ENCODE results near the gene MDP1.

Gene MDP1

GRCh38 chr14:24194186-24194872 is 21.5 kb downstream of the MDP1 start:
- peak overlapping the region; percentile 79 to 93 for H3K4me3 ChIP-seq (ENCODE audit: low read depth in 1 of 2, low read length in 2 of 2)
- no peaks in the 10 kb centered on the region for H3K9me3 ChIP-seq (ENCODE audit: control insufficient read depth in 1 of 2, low read length in 2 of 2)
- H3K36me3 ChIP-seq (ENCODE audit: control insufficient read depth in 1 of 2, insufficient read depth in 2 of 2, low read length in 2 of 2), result peaks cover 12 to 21% of the 10 kb centered on the region in 2 donors
- H3K4me1 ChIP-seq (ENCODE audit: control insufficient read depth in 1 of 2, insufficient read depth in 2 of 2, low read length in 2 of 2), result peaks cover 14 to 24% of the 10 kb centered on the region in 2 donors
- H3K27me3 ChIP-seq (ENCODE audit: low read depth, low read length), result no peaks in the 10 kb centered on the region
- peak overlapping the region; percentile 95 for H3K27ac ChIP-seq (ENCODE audit: low read length)

- Histone ChIP-seq H3K36me3 (ENCODE audit: control insufficient read depth in 1 of 2, insufficient read depth in 2 of 2, low read length in 2 of 2) (peaks cover 12 to 21% of the 10 kb centered on the region in 2 donors), H3K4me1 (ENCODE audit: control insufficient read depth in 1 of 2, insufficient read depth in 2 of 2, low read length in 2 of 2) (peaks cover 14 to 34% of the 10 kb centered on the region in 2 donors), H3K27me3 (ENCODE audit: low read depth, low read length) (no peaks in the 10 kb centered on the region), H3K4me3 (ENCODE audit: low read depth in 1 of 2, low read length in 2 of 2) (no peak overlapping the region), H3K9me3 (ENCODE audit: control insufficient read depth in 1 of 2, low read length in 2 of 2) (no peaks in the 10 kb centered on the region), H3K27ac (ENCODE audit: low read length) (no peak overlapping the region)
Measured at GRCh38 chr14:24192933-24193332, 22.9 kb downstream of the MDP1 start.

- no peak overlapping the region for H3K27ac ChIP-seq (ENCODE audit: low read length)
- H3K27me3 ChIP-seq (ENCODE audit: low read depth, low read length), result no peaks in the 10 kb centered on the region
- H3K9me3 ChIP-seq (ENCODE audit: control insufficient read depth in 1 of 2, low read length in 2 of 2), result no peaks in the 10 kb centered on the region
- peaks cover 25 to 36% of the 10 kb centered on the region in 2 donors for H3K36me3 ChIP-seq (ENCODE audit: control insufficient read depth in 1 of 2, insufficient read depth in 2 of 2, low read length in 2 of 2)
- H3K4me1 ChIP-seq (ENCODE audit: control insufficient read depth in 1 of 2, insufficient read depth in 2 of 2, low read length in 2 of 2), result peaks cover 13 to 29% of the 10 kb centered on the region in 2 donors
- no peak overlapping the region for H3K4me3 ChIP-seq (ENCODE audit: low read depth in 1 of 2, low read length in 2 of 2)
Measured at GRCh38 chr14:24190416-24190815, 25.4 kb downstream of the MDP1 start.

GRCh38 chr14:24189460-24189859 is 26.4 kb downstream of the MDP1 start:
- peaks cover 9 to 26% of the 10 kb centered on the region in 2 donors for H3K4me1 ChIP-seq (ENCODE audit: control insufficient read depth in 1 of 2, insufficient read depth in 2 of 2, low read length in 2 of 2)
- no peaks in the 10 kb centered on the region for H3K27me3 ChIP-seq (ENCODE audit: low read depth, low read length)
- H3K9me3 ChIP-seq (ENCODE audit: control insufficient read depth in 1 of 2, low read length in 2 of 2), result no peaks in the 10 kb centered on the region
- no peak overlapping the region for H3K27ac ChIP-seq (ENCODE audit: low read length)
- H3K36me3 ChIP-seq (ENCODE audit: control insufficient read depth in 1 of 2, insufficient read depth in 2 of 2, low read length in 2 of 2), result peaks cover 27 to 45% of the 10 kb centered on the region in 2 donors
- no peak overlapping the region for H3K4me3 ChIP-seq (ENCODE audit: low read depth in 1 of 2, low read length in 2 of 2)

GRCh38 chr14:24189059-24189375 is 26.8 kb downstream of the MDP1 start:
- H3K9me3 ChIP-seq (ENCODE audit: control insufficient read depth in 1 of 2, low read length in 2 of 2), result no peaks in the 10 kb centered on the region
- peaks cover 5 to 21% of the 10 kb centered on the region in 2 donors for H3K4me1 ChIP-seq (ENCODE audit: control insufficient read depth in 1 of 2, insufficient read depth in 2 of 2, low read length in 2 of 2)
- no peak overlapping the region for H3K27ac ChIP-seq (ENCODE audit: low read length)
- peak overlapping the region; percentile 70 to 79 for H3K4me3 ChIP-seq (ENCODE audit: low read depth in 1 of 2, low read length in 2 of 2)
- H3K27me3 ChIP-seq (ENCODE audit: low read depth, low read length), result no peaks in the 10 kb centered on the region
- H3K36me3 ChIP-seq (ENCODE audit: control insufficient read depth in 1 of 2, insufficient read depth in 2 of 2, low read length in 2 of 2), result peaks cover 29 to 50% of the 10 kb centered on the region in 2 donors

- Histone ChIP-seq H3K4me1 (ENCODE audit: control insufficient read depth in 1 of 2, insufficient read depth in 2 of 2, low read length in 2 of 2) (peaks cover 4 to 19% of the 10 kb centered on the region in 2 donors), H3K4me3 (ENCODE audit: low read depth in 1 of 2, low read length in 2 of 2) (peak within 1 kb of the TSS; percentile 70 to 79), H3K27ac (ENCODE audit: low read length) (peak within 1 kb of the TSS; percentile 11), H3K9me3 (ENCODE audit: control insufficient read depth in 1 of 2, low read length in 2 of 2) (no peaks in the 10 kb centered on the region), H3K36me3 (ENCODE audit: control insufficient read depth in 1 of 2, insufficient read depth in 2 of 2, low read length in 2 of 2) (peaks cover 31 to 55% of the 10 kb centered on the region in 2 donors), H3K27me3 (ENCODE audit: low read depth, low read length) (no peaks in the 10 kb centered on the region)
Measured at GRCh38 chr14:24188251-24189058, 27.4 kb downstream of the MDP1 start, which contains the start of gene IPO4. TSS of gene IPO4 (minus strand) at chr14:24188816. CDS start at chr14:24188787, 29 bp downstream.

- H3K4me1 ChIP-seq (ENCODE audit: control insufficient read depth in 1 of 2, insufficient read depth in 2 of 2, low read length in 2 of 2), result peaks cover 4 to 19% of the 10 kb centered on the region in 2 donors
- H3K4me3 ChIP-seq (ENCODE audit: low read depth in 1 of 2, low read length in 2 of 2), result peak overlapping the region; percentile 70 to 79
- no peaks in the 10 kb centered on the region for H3K9me3 ChIP-seq (ENCODE audit: control insufficient read depth in 1 of 2, low read length in 2 of 2)
- no peaks in the 10 kb centered on the region for H3K27me3 ChIP-seq (ENCODE audit: low read depth, low read length)
- H3K36me3 ChIP-seq (ENCODE audit: control insufficient read depth in 1 of 2, insufficient read depth in 2 of 2, low read length in 2 of 2), result peaks cover 30 to 58% of the 10 kb centered on the region in 2 donors
- H3K27ac ChIP-seq (ENCODE audit: low read length), result no peak overlapping the region
Measured at GRCh38 chr14:24187539-24187915, 28.3 kb downstream of the MDP1 start.

- Histone ChIP-seq H3K27ac (ENCODE audit: low read length) (no peak overlapping the region), H3K4me1 (ENCODE audit: control insufficient read depth in 1 of 2, insufficient read depth in 2 of 2, low read length in 2 of 2) (peaks cover 4 to 19% of the 10 kb centered on the region in 2 donors), H3K9me3 (ENCODE audit: control insufficient read depth in 1 of 2, low read length in 2 of 2) (no peaks in the 10 kb centered on the region), H3K4me3 (ENCODE audit: low read depth in 1 of 2, low read length in 2 of 2) (no peak overlapping the region), H3K27me3 (ENCODE audit: low read depth, low read length) (no peaks in the 10 kb centered on the region), H3K36me3 (ENCODE audit: control insufficient read depth in 1 of 2, insufficient read depth in 2 of 2, low read length in 2 of 2) (peaks cover 29 to 58% of the 10 kb centered on the region in 2 donors)
Measured at GRCh38 chr14:24186831-24187538, 28.9 kb downstream of the MDP1 start.

GRCh38 chr14:24185741-24186140 is 30.1 kb downstream of the MDP1 start:
- Histone ChIP-seq H3K4me3 (ENCODE audit: low read depth in 1 of 2, low read length in 2 of 2) (no peak overlapping the region), H3K9me3 (ENCODE audit: control insufficient read depth in 1 of 2, low read length in 2 of 2) (no peaks in the 10 kb centered on the region), H3K27ac (ENCODE audit: low read length) (no peak overlapping the region), H3K27me3 (ENCODE audit: low read depth, low read length) (no peaks in the 10 kb centered on the region), H3K4me1 (ENCODE audit: control insufficient read depth in 1 of 2, insufficient read depth in 2 of 2, low read length in 2 of 2) (peaks cover 4 to 19% of the 10 kb centered on the region in 2 donors), H3K36me3 (ENCODE audit: control insufficient read depth in 1 of 2, insufficient read depth in 2 of 2, low read length in 2 of 2) (peaks cover 41 to 64% of the 10 kb centered on the region in 2 donors)

GRCh38 chr14:24185026-24185425 is 30.8 kb downstream of the MDP1 start:
- H3K4me3 ChIP-seq (ENCODE audit: low read depth in 1 of 2, low read length in 2 of 2), result no peak overlapping the region
- H3K4me1 ChIP-seq (ENCODE audit: control insufficient read depth in 1 of 2, insufficient read depth in 2 of 2, low read length in 2 of 2), result peaks cover 4 to 21% of the 10 kb centered on the region in 2 donors
- peaks cover 45 to 67% of the 10 kb centered on the region in 2 donors for H3K36me3 ChIP-seq (ENCODE audit: control insufficient read depth in 1 of 2, insufficient read depth in 2 of 2, low read length in 2 of 2)
- no peaks in the 10 kb centered on the region for H3K9me3 ChIP-seq (ENCODE audit: control insufficient read depth in 1 of 2, low read length in 2 of 2)
- no peak overlapping the region for H3K27ac ChIP-seq (ENCODE audit: low read length)
- H3K27me3 ChIP-seq (ENCODE audit: low read depth, low read length), result no peaks in the 10 kb centered on the region
